SH-SY5Y (cell line): Measurements from ENCODE around the gene SLC8A1.

Source experiments
- GATA2 ChIP-seq: IDR thresholded peaks from 2 replicates; pipeline ENCODE4 v1.6.1; 2011; ENCODE audit warnings: mild to moderate bottlenecking, low read depth, low read length
- GATA3 ChIP-seq: IDR thresholded peaks from 2 replicates; pipeline ENCODE4 v1.6.1; 2011; ENCODE audit warnings: low read depth, mild to moderate bottlenecking, low read length, moderate library complexity

DNA sequence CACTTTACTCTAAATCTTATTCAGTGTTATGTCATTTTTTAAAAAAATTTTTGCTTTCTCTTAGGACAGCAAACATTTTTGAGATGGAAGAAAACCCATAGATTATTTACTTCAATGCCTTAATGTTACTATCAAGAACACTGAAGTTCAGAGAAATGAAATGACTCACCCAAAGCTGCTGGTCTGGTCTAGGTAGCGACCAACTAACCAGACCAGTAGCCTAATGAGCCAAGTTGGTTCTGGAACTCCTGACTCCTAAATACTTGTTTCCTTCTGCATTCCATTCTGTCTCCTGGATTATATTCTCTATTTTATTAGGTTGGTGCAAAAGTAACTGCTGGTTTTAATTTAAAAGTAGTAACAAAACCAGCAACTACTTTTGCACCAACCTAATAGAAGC, 35.4 kb downstream of the SLC8A1 start:
- TF ChIP-seq GATA3: no peak
- no peak for TF ChIP-seq GATA2
